ENCODE results near the gene GALNT8. TPM values are rescaled to one million over a fixed set of nuclear protein-coding genes. Genes with fewer than 3 reads are reported as not detected.

GALNT8 gene
- total RNA-seq, 1 experiment from 2014 or later = not detected

DNA sequence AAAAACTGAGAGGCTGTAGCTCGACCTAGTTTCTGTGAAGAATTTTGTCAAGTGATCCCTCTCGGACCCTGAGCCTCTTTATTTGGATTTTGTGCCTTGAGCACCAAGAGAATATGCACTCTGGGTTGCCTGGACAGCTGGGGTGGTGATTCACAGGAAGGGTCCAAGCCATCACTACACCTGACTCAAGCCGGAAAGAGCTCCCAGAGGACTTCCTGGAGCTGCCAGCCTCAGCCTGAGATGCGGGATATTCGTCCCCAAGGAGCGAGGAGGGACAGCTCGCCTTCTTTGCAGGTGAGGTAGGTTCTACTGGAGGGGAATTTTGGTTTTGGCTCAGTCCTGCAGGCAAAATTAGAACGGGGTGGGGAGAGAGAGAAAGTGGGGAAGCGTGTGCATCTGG lies 94.3 kb downstream of the GALNT8 start:
- peaks cover 94% of the 10 kb centered on the region for H3K27me3 ChIP-seq (replicated peaks; ENCODE audit: insufficient read depth, low read depth, low read length, poor library complexity)
- no peaks in the 10 kb centered on the region for H3K4me1 ChIP-seq (ENCODE audit: insufficient read depth, low read length, poor library complexity, severe bottlenecking)
- H3K36me3 ChIP-seq (ENCODE audit: insufficient read depth, low read length, poor library complexity, severe bottlenecking) = no peaks in the 10 kb centered on the region
- CTCF ChIA-PET = no interaction called here
- no TSS peak for BruUV-seq (replicated peaks)
- no peak for DNase-seq (ENCODE audit: low spot score)
- POLR2A ChIA-PET (ENCODE audit: low non-redundant PET) = no interaction called here
- no peak overlapping the region for H3K27ac ChIP-seq (ENCODE audit: low read depth, low read length, poor library complexity, severe bottlenecking)
- no peaks in the 10 kb centered on the region for H3K9me3 ChIP-seq (ENCODE audit: low read depth, low read length, poor library complexity, severe bottlenecking)
- no peak overlapping the region for H3K4me3 ChIP-seq (ENCODE audit: low read depth, low read length, poor library complexity, severe bottlenecking)
- TF ChIP-seq, protein P1, sequence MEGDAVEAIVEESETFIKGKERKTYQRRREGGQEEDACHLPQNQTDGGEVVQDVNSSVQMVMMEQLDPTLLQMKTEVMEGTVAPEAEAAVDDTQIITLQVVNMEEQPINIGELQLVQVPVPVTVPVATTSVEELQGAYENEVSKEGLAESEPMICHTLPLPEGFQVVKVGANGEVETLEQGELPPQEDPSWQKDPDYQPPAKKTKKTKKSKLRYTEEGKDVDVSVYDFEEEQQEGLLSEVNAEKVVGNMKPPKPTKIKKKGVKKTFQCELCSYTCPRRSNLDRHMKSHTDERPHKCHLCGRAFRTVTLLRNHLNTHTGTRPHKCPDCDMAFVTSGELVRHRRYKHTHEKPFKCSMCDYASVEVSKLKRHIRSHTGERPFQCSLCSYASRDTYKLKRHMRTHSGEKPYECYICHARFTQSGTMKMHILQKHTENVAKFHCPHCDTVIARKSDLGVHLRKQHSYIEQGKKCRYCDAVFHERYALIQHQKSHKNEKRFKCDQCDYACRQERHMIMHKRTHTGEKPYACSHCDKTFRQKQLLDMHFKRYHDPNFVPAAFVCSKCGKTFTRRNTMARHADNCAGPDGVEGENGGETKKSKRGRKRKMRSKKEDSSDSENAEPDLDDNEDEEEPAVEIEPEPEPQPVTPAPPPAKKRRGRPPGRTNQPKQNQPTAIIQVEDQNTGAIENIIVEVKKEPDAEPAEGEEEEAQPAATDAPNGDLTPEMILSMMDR (conservative IDR thresholded peaks at IDR 0.05; ENCODE audit: low read depth, low read length) = no peak
- no peak for TF ChIP-seq EZH2 (IDR thresholded peaks at IDR 0.05; ENCODE audit: borderline replicate concordance, low read depth, low read length, poor library complexity, severe bottlenecking)
- intact Hi-C loops (cut with micrococcal nuclease; ENCODE audit: unreplicated experiment) = no loop called here

GRCh38 chr12:4816744-4817525 lies 96.7 kb downstream of the GALNT8 start:
- Histone ChIP-seq H3K27ac (ENCODE audit: low read depth, low read length, poor library complexity, severe bottlenecking) (no peak overlapping the region), H3K4me3 (ENCODE audit: low read depth, low read length, poor library complexity, severe bottlenecking) (no peak overlapping the region), H3K36me3 (ENCODE audit: insufficient read depth, low read length, poor library complexity, severe bottlenecking) (no peaks in the 10 kb centered on the region), H3K4me1 (ENCODE audit: insufficient read depth, low read length, poor library complexity, severe bottlenecking) (no peaks in the 10 kb centered on the region), H3K9me3 (ENCODE audit: low read depth, low read length, poor library complexity, severe bottlenecking) (no peaks in the 10 kb centered on the region), H3K27me3 (replicated peaks; ENCODE audit: insufficient read depth, low read depth, low read length, poor library complexity) (peaks cover 86% of the 10 kb centered on the region)
- TF ChIP-seq EZH2 (IDR thresholded peaks at IDR 0.05; ENCODE audit: borderline replicate concordance, low read depth, low read length, poor library complexity, severe bottlenecking) = no peak
- DNase-seq (ENCODE audit: low spot score) = no peak
- intact Hi-C loops (cut with micrococcal nuclease; ENCODE audit: unreplicated experiment) = no loop called here
- POLR2A ChIA-PET (ENCODE audit: low non-redundant PET) = no interaction called here
- CTCF ChIA-PET = no interaction called here
- no TSS peak for BruUV-seq (replicated peaks)

- no peak for DNase-seq (ENCODE audit: low spot score)
- intact Hi-C loops (cut with micrococcal nuclease; ENCODE audit: unreplicated experiment) = loop anchor here (2.0 kb wide), 1 partner anchor 21 kb away; no protein-coding TSS in a partner anchor
- H3K27ac ChIP-seq (ENCODE audit: low read depth, low read length, poor library complexity, severe bottlenecking) = no peak overlapping the region
- no peaks in the 10 kb centered on the region for H3K9me3 ChIP-seq (ENCODE audit: low read depth, low read length, poor library complexity, severe bottlenecking)
- no peak for TF ChIP-seq EZH2 (IDR thresholded peaks at IDR 0.05; ENCODE audit: borderline replicate concordance, low read depth, low read length, poor library complexity, severe bottlenecking)
- H3K4me1 ChIP-seq (ENCODE audit: insufficient read depth, low read length, poor library complexity, severe bottlenecking) = no peaks in the 10 kb centered on the region
- BruUV-seq (replicated peaks) = no TSS peak
- POLR2A ChIA-PET (ENCODE audit: low non-redundant PET) = no interaction called here
- H3K36me3 ChIP-seq (ENCODE audit: insufficient read depth, low read length, poor library complexity, severe bottlenecking) = no peaks in the 10 kb centered on the region
- peaks cover 80% of the 10 kb centered on the region for H3K27me3 ChIP-seq (replicated peaks; ENCODE audit: insufficient read depth, low read depth, low read length, poor library complexity)
- H3K4me3 ChIP-seq (ENCODE audit: low read depth, low read length, poor library complexity, severe bottlenecking) = no peak overlapping the region
- CTCF ChIA-PET = no interaction called here
Observed at GRCh38 chr12:4817880-4818279, 97.7 kb downstream of the GALNT8 start.

- ChIA-PET POLR2A (ENCODE audit: low non-redundant PET) (no interaction called here), CTCF (no interaction called here)
- Histone ChIP-seq H3K27me3 (replicated peaks; ENCODE audit: insufficient read depth, low read depth, low read length, poor library complexity) (peaks cover 77% of the 10 kb centered on the region), H3K27ac (ENCODE audit: low read depth, low read length, poor library complexity, severe bottlenecking) (no peak overlapping the region), H3K4me1 (ENCODE audit: insufficient read depth, low read length, poor library complexity, severe bottlenecking) (no peaks in the 10 kb centered on the region), H3K4me3 (ENCODE audit: low read depth, low read length, poor library complexity, severe bottlenecking) (no peak overlapping the region), H3K9me3 (ENCODE audit: low read depth, low read length, poor library complexity, severe bottlenecking) (no peaks in the 10 kb centered on the region), H3K36me3 (ENCODE audit: insufficient read depth, low read length, poor library complexity, severe bottlenecking) (no peaks in the 10 kb centered on the region)
- DNase-seq (ENCODE audit: low spot score) = no peak
- TF ChIP-seq, protein P1 (conservative IDR thresholded peaks at IDR 0.05; ENCODE audit: low read depth, low read length) = no peak
- TF ChIP-seq EZH2 (IDR thresholded peaks at IDR 0.05; ENCODE audit: borderline replicate concordance, low read depth, low read length, poor library complexity, severe bottlenecking) = no peak
- BruUV-seq (replicated peaks) = no TSS peak
- intact Hi-C loops (cut with micrococcal nuclease; ENCODE audit: unreplicated experiment) = loop anchor here (2.0 kb wide), 1 partner anchor 19 kb away; no protein-coding TSS in a partner anchor
Observed at GRCh38 chr12:4819654-4820053, 99.5 kb downstream of the GALNT8 start.

All from A673 (cell line).